ENCODE data around the gene GPM6B.

GPM6B gene

DNA sequence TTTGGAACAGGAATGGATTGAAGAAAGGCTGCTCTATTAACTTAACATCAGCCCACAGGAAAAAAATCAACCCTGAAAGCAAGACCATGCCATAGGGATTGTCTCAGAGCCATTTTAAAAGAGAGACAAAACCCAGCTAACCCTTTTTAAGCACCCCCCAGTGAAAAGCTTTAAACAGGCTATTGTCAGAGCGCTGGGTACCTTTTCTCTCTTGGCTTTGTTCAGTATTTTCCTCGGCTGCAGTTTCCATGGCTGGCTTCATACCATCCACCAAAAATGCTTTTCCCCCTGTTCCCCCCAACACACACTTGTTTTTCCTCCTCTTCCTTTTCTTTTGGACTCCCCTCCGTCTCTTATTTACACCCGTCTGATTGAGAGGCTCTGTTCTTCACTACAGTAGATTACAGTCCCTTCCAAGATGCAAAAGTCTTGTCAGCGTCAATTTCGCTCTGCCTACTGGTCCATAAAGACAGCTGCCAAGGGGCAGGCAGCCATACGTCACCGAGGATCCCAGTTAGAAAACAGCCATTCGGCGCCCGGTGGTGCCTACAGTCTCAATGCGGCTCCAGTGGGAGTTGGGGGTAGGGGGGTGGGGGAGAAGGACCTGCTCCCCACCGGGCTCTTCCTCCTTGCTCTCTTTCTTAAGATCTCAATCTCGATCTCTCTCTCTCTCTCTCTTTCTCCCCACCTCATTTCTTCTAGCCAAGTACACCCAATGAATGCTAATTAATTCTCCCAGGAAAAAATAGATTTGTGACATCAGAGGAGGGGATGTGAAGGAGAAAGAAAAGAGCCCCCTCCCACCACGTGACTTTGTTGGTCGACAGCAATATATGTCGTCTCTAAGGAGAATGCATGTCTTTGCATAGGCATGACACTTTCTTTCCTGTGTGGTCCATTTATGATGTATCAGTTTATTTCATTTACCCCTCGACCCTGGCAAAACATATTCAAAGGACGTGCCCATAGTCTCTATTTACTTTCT, at the start of gene GPM6B:
TSS of gene GPM6B (minus strand) at position 451 of the 985 bp plus-strand sequence. CDS start at position 262, 189 bp downstream.
- DNase-seq (ENCODE audit: low spot score) = no peak

DNA sequence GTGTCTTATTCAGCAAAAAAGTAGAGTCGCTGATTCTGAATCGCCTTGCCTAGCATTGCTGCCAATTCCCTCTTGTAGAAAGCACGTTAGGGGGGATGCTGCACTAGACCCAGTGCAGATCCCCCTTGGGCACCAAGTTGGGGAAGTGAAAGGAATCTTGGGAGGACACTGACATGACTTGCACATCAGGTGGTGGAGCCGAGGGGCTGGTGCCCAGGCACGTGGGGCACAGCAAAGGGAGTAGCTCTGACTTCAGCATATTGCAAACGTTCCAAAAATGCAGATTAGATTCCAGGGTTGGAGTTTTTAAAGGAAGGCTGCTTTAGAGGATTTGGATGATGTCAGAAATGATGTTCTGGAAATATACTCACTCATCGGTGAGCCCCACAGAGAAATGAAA, 47.4 kb upstream of the GPM6B start:
- no peak for DNase-seq (ENCODE audit: low spot score)

GRCh38 chrX:13863324-13863723, 46.4 kb upstream of the GPM6B start:
- DNase-seq (ENCODE audit: low spot score) = no peak

DNA sequence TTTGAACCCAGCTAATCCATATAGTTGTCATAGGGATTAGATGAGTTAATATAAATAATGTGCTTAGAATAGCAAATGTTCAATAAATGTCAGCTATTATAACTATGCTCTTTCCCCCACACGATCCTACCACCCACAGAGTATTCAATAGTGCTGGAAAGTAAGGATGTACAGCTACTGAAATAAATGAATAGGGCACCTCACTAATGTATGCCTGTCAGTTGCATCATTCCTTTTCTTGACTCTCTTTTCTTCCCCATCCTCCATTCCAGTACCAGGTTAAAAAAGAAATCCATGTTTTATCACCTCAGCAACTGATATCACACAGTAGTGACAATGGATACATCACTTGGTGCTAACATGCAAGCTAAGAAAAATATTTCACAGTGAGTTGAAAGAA, 42.8 kb upstream of the GPM6B start:
- DNase-seq (ENCODE audit: low spot score) = no peak

DNA sequence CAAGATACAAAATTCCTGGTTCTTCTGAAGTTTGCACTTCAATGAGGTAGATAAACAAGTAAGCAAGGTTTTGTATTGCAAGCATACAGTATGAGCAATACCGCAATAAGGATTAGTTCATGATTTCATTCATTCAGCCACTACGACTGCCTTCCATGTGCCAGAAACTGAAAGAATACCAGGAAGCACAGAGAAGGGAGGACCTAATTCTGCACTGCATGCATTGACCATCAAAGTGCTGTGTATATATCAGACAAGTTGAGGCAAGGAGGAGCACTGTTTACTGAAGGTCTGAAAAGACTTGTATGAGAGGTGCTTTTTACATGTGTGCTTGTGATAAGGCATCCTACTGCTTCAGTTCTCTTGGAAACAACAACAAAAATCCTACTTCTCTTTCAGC, 40.9 kb upstream of the GPM6B start:
- DNase-seq (ENCODE audit: low spot score) = no peak

GRCh38 chrX:13855689-13856450, 39.0 kb upstream of the GPM6B start:
- DNase-seq (ENCODE audit: low spot score) = no peak

DNA sequence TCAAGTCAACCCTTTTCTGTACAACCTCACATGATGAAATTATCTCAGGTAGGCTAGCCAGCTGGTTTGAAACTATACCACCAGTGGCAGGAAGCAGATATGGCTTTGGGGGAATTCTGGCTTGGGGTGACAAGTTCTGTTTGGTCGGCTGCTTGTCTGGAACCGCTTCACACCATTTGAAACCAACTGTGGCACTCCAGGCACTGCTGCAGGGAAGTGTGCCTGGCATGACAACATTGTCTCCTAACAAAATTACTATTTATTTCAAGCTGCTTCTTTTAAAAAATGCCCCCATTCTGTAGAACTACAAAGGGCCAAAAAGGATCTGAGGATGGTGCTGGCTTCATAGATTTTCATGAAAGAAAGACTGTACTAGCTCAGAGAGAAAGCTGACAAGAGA, 37.1 kb upstream of the GPM6B start:
- DNase-seq (ENCODE audit: low spot score) = no peak

DNA sequence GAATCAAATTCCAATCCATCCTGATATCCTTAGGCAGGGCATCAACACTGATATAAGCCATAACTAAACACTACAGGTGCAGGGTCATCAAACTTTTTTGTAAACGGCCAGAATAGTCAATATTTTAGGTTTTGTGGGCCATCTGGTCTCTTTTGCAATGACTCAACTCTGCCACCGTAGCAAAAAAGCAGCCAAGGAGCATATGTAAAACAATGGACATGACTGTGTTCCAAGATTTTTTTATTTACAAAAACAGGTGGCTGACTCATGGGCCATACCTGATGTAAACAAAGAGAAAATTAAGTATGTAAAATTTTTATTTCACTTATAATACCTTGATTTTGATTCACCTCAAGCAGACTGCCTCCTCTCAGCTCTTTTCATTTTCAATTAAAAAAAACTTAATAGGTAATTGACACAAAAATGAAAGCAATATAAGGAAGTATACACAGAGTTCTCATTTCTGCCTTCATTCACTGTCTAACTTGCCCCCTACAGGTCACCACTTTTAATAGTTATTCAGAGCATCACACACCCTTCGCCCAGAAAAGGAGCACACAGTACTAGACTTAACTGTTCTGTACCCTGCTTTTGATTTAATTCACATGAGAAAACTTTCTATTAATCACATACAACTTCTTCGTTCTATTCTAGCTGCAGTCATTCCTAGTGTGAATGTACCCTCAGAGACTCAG, 35.3 kb upstream of the GPM6B start:
- no peak for DNase-seq (ENCODE audit: low spot score)

- DNase-seq (ENCODE audit: low spot score) = no peak
These were observed 29.0 kb upstream of the GPM6B start for GRCh38 chrX:13845721-13846378.

DNA sequence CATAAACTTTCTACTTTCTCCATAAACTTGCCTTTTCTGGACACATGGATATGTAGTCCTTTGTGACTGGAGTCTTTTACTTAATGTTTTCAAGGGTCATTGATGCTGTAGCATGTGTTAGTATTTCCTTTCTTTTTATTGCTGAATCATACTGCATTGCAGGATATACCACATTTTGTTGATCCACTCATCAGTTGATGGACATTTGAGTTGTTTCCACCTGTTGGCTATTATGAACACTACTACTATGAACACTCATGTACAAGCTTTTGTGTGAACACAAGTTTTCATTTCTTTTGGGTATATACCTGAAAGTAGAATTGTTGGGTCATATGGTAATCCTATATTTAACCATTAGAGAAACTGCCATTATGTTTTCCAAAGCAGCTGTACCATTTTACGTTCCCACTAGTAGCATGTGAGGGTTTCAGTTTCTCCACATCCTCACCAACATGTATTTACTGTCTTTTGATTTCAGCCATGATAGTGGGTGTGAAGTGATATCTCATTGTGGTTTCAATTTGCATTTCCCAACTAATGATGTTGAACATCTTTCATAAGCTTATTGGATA, 26.3 kb upstream of the GPM6B start:
- no peak for DNase-seq (ENCODE audit: low spot score)

GRCh38 chrX:13840121-13840520, 23.2 kb upstream of the GPM6B start:
- no peak for DNase-seq (ENCODE audit: low spot score)

GRCh38 chrX:13837290-13837745, 20.4 kb upstream of the GPM6B start:
- DNase-seq (ENCODE audit: low spot score) = no peak

GRCh38 chrX:13836575-13836974, 19.7 kb upstream of the GPM6B start:
- no peak for DNase-seq (ENCODE audit: low spot score)

GRCh38 chrX:13835825-13836224, 18.9 kb upstream of the GPM6B start:
- DNase-seq (ENCODE audit: low spot score) = no peak

- no peak for DNase-seq (ENCODE audit: low spot score)
These were observed 17.5 kb upstream of the GPM6B start for GRCh38 chrX:13834355-13834754.

DNA sequence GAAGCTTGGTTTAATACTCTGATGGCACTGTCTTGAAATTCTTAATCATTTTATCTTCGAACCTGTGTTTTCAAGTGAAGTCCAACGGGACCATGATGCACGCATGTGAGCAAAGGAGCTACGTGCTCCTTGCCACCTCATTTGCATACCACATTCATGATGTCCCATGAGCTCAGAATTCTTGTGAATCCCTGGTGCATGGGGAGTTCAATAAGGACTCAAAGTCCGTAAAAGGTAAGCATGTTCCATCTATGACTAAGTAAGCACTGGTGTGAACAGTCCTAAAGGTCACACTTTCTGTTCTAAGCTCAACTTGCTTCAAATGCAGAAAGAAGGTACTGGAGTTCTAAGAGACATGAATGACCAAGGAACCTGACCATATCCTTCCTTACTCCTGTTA, 13.1 kb upstream of the GPM6B start:
- DNase-seq (ENCODE audit: low spot score) = no peak

- DNase-seq (ENCODE audit: low spot score) = no peak
These were observed 11.5 kb upstream of the GPM6B start for GRCh38 chrX:13828392-13828791.

DNA sequence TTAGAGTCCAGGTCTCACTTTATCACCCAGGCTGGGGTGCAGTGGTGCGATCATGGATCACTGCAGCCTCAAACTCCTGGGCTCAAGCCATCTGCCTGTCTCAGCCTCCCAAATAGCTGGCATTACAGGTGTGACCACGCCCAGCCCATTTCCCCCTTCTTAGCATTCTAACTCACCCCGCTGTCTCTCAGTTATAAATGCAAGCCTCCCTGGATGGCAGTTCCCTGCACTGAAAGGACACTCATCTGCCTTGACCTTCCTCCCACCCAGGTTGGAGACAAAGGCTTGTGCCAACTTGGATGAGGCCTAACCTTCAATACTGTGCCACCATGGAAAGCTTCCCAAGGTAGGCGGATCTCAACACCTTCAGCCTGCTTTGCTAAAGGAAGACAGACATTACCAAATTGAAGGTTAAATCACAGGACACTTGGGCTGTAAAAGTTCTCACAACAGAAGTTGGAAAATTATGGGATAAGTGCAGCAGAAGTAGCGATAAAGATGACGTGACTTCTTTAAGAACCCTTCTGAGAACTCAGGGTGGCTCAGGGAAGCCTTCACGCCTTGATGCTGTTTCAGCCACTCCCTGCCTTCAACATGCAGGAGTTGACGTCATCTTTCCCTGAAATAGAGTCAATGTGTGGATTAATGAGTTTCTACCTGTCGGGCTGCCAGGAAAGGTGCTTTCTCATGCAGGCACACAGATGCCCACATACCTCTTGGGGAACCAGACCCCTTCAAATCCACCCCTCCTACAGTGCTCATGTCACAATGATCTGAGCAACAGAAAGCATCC, 10.6 kb upstream of the GPM6B start:
- no peak for DNase-seq (ENCODE audit: low spot score)

- DNase-seq (ENCODE audit: low spot score) = no peak
These were observed 9.9 kb upstream of the GPM6B start for GRCh38 chrX:13826770-13827169.

- no peak for DNase-seq (ENCODE audit: low spot score)
These were observed 8.4 kb upstream of the GPM6B start for GRCh38 chrX:13825178-13825762.

Measured in CD4-positive, alpha-beta T cell treated with Interleukin-15 for 4 hours (primary cell).